ENCODE data around the gene TMEM97. TPM values are rescaled to one million over a fixed set of nuclear protein-coding genes. Genes with fewer than 3 reads are reported as not detected.
"Not testable (repeated sequence)": the region's sequence is repeated elsewhere in the genome, so short reads cannot be mapped to it uniquely, and the experiment has no call there.

The TMEM97 gene
- total and polyA plus RNA-seq, 9 of the 15 experiments (the other 6 are each of a cell fraction or from before 2014, with no cell fraction given) = 34.6 to 121 (median 76.0) TPM

- BruUV-seq (replicated peaks) = no TSS peak
- Histone ChIP-seq H2AFZ (ENCODE audit: low read depth, low read length) (no peak overlapping the region), H3K4me1 (replicated peaks in 1 of 2; ENCODE audit: control insufficient read depth in 2 of 2, insufficient read depth in 2 of 2, low read length in 2 of 2) (peaks cover 19 to 20% of the 10 kb centered on the region in 2 experiments; a peak in 4 of 5 replicates), H3K9ac (ENCODE audit: insufficient read depth in 1 of 2, low read depth in 2 of 2, low read length in 2 of 2) (no peak overlapping the region), H4K20me1 (replicated peaks; ENCODE audit: control insufficient read depth, insufficient read depth, low read length) (peaks cover 14% of the 10 kb centered on the region), H3K4me3 (no peak overlapping the region), H3K27ac (ENCODE audit: extremely low read depth, low read depth, low read length) (no peak overlapping the region), H3K9me3 (replicated peaks; ENCODE audit: control insufficient read depth, insufficient read depth, low read depth, low read length) (no peaks in the 10 kb centered on the region), H3K4me2 (ENCODE audit: insufficient read depth, low read length) (no peak overlapping the region), H3K27me3 (ENCODE audit: control insufficient read depth in 2 of 2, insufficient read depth in 2 of 2, low read length in 2 of 2) (no peaks in the 10 kb centered on the region), H3K9me1 (ENCODE audit: control insufficient read depth, insufficient read depth, low read length) (peaks cover 2% of the 10 kb centered on the region), H3K36me3 (ENCODE audit: control insufficient read depth, insufficient read depth, low read length) (peaks cover 32% of the 10 kb centered on the region; the same call in 2 of the 3 replicates), H3K79me2 (ENCODE audit: control insufficient read depth, insufficient read depth, low read length) (peaks cover 33% of the 10 kb centered on the region)
- CTCF ChIA-PET (ENCODE audit: low intra/inter-chr PET ratio) = interaction anchor here (0.6 kb wide), 1 partner anchor 22 kb away, joined by 3 read pairs; no protein-coding TSS in a partner anchor
- DNase-seq (ENCODE audit: extremely low read depth in 1 of 4, low spot score in 3 of 4) (no peak), FAIRE-seq (no peak), ATAC-seq (no peak)
- TF ChIP-seq, protein P1, sequence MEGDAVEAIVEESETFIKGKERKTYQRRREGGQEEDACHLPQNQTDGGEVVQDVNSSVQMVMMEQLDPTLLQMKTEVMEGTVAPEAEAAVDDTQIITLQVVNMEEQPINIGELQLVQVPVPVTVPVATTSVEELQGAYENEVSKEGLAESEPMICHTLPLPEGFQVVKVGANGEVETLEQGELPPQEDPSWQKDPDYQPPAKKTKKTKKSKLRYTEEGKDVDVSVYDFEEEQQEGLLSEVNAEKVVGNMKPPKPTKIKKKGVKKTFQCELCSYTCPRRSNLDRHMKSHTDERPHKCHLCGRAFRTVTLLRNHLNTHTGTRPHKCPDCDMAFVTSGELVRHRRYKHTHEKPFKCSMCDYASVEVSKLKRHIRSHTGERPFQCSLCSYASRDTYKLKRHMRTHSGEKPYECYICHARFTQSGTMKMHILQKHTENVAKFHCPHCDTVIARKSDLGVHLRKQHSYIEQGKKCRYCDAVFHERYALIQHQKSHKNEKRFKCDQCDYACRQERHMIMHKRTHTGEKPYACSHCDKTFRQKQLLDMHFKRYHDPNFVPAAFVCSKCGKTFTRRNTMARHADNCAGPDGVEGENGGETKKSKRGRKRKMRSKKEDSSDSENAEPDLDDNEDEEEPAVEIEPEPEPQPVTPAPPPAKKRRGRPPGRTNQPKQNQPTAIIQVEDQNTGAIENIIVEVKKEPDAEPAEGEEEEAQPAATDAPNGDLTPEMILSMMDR (IDR thresholded peaks at IDR 0.05 in 2 of 3, conservative IDR thresholded peaks at IDR 0.05 in 1 of 3; ENCODE audit: insufficient read depth in 2 of 3, low read depth in 1 of 3, low read length in 3 of 3) = 0 out of 6 replicates have a peak, but pooled peaks of 1 of the 3 experiments have one; percentile 6
- TF ChIP-seq, protein P2, sequence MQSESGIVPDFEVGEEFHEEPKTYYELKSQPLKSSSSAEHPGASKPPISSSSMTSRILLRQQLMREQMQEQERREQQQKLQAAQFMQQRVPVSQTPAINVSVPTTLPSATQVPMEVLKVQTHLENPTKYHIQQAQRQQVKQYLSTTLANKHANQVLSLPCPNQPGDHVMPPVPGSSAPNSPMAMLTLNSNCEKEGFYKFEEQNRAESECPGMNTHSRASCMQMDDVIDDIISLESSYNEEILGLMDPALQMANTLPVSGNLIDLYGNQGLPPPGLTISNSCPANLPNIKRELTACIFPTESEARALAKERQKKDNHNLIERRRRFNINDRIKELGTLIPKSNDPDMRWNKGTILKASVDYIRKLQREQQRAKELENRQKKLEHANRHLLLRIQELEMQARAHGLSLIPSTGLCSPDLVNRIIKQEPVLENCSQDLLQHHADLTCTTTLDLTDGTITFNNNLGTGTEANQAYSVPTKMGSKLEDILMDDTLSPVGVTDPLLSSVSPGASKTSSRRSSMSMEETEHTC (IDR thresholded peaks at IDR 0.05) = no peak
- in situ Hi-C loops (cut with MboI) (no loop called here), intact Hi-C loops (cut with micrococcal nuclease) (no loop called here)
- POLR2A ChIA-PET = interaction anchor here (0.7 to 1.5 kb wide), 2 partner anchors 13 to 72 kb away, joined by 3 to 8 read pairs; no protein-coding TSS in a partner anchor
- WGBS (ENCODE audit: insufficient coverage, low coverage, missing lambda C conversion rate) = 62% methylated on average over 5 of the region's 5 CpGs
These were observed 19.2 kb downstream of the TMEM97 start for GRCh38 chr17:28338056-28338768.

- intact Hi-C loops (cut with micrococcal nuclease); ATAC-seq; H3K4me3 ChIP-seq; H3K4me2 ChIP-seq (ENCODE audit: insufficient read depth, low read length); H3K27ac ChIP-seq (ENCODE audit: extremely low read depth, low read depth, low read length); in situ Hi-C loops (cut with MboI); FAIRE-seq; H3K9me3 ChIP-seq (replicated peaks; ENCODE audit: control insufficient read depth, insufficient read depth, low read depth, low read length); H2AFZ ChIP-seq (ENCODE audit: low read depth, low read length); DNase-seq (ENCODE audit: extremely low read depth in 1 of 4, low spot score in 3 of 4); H3K9me1 ChIP-seq (ENCODE audit: control insufficient read depth, insufficient read depth, low read length); BruUV-seq (replicated peaks); H3K9ac ChIP-seq (ENCODE audit: insufficient read depth in 1 of 2, low read depth in 2 of 2, low read length in 2 of 2); H3K27me3 ChIP-seq (ENCODE audit: control insufficient read depth in 2 of 2, insufficient read depth in 2 of 2, low read length in 2 of 2): not testable (repeated sequence)
- Histone ChIP-seq H3K36me3 (ENCODE audit: control insufficient read depth, insufficient read depth, low read length) (peaks cover 36% of the 10 kb centered on the region), H3K4me1 (replicated peaks in 1 of 2; ENCODE audit: control insufficient read depth in 2 of 2, insufficient read depth in 2 of 2, low read length in 2 of 2) (peaks cover 18 to 20% of the 10 kb centered on the region in 2 experiments; a peak in 4 of 5 replicates), H4K20me1 (replicated peaks; ENCODE audit: control insufficient read depth, insufficient read depth, low read length) (peaks cover 14% of the 10 kb centered on the region), H3K79me2 (ENCODE audit: control insufficient read depth, insufficient read depth, low read length) (peaks cover 33% of the 10 kb centered on the region)
- 91% methylated on average over 7 of the region's 8 CpGs for WGBS (ENCODE audit: insufficient coverage, low coverage, missing lambda C conversion rate)
- POLR2A ChIA-PET = interaction anchor here (1.5 kb wide), 1 partner anchor 12 kb away, joined by 8 read pairs; no protein-coding TSS in a partner anchor
- CTCF ChIA-PET (ENCODE audit: low intra/inter-chr PET ratio) = interaction anchor here (0.6 kb wide), 1 partner anchor 22 kb away, joined by 3 read pairs; no protein-coding TSS in a partner anchor
These were observed 19.8 kb downstream of the TMEM97 start for GRCh38 chr17:28338769-28339212.

Data from K562 (cell line).